HepG2 (cell line): ENCODE data around the gene RUSF1. TPM values are rescaled to one million over a fixed set of nuclear protein-coding genes. Genes with fewer than 3 reads are reported as not detected.
A peak's percentile ranks its signal among the peaks of the same experiment; 100 is the strongest.

Experiments
- ATAC-seq: fragments of 200-7000 bp; cut with Tn5 transposase; 3 replicates; pipeline ENCODE4 v1.9.1; 2020; ENCODE audit warnings: mild to moderate bottlenecking, moderate library complexity
- BruUV-seq: library from RNA; stranded (reverse); fragments of 400-500 nt; replicated peaks from 2 replicates; lab custom pipeline; 2021; lab: Mats Ljungman, UMichigan
- CTCF ChIA-PET: fragments of 300-600 bp; formaldehyde crosslinking; extraction: SDS; loops from one replicate; lab custom pipeline; 2021; ENCODE audit warnings: low total read pairs, inconsistent platforms, low intra/inter-chr PET ratio; lab: Yijun Ruan, JAX
- POLR2A ChIA-PET: fragments of 350-600 bp; sonication (Branson Sonifier 250); formaldehyde crosslinking; loops from one replicate; lab custom pipeline; 2020; ENCODE audit warnings: antibody characterized with exemption, inconsistent platforms; lab: Yijun Ruan, JAX
- DNase-seq: peaks from one replicate; pipeline ENCODE4 v3.0.0-alpha.2; 2015; ENCODE audit warnings: low spot score
- FAIRE-seq: peaks from 3 replicates; lab custom pipeline; 2011; peaks lifted over from hg19 to GRCh38; lab: Jason Lieb, UNC
- H2AFZ ChIP-seq: one replicate; pipeline ENCODE4 v1.6.1; 2011; ENCODE audit warnings: low read length, inconsistent platforms
- H3K27ac ChIP-seq: fragments of 300-600 bp; 3 replicates; pipeline ENCODE4 v1.8.0; 2011; ENCODE audit warnings: mixed run types, mild to moderate bottlenecking, mixed read lengths, low read length, inconsistent platforms; ENCODE audit not compliant: insufficient read depth; ENCODE audit errors: extremely low read length
- H3K27me3 ChIP-seq, 2 experiments: fragments of 200-600 bp in 1 of 2; 2 replicates in 1 of 2; 3 replicates in 1 of 2; pipeline versions ENCODE4 v1.6.0 to v1.8.0; 2011; ENCODE audit warnings: low read length in 2 of 2, mild to moderate bottlenecking in 2 of 2, moderate library complexity in 2 of 2, inconsistent platforms in 1 of 2; ENCODE audit not compliant: insufficient read depth in 2 of 2, control insufficient read depth in 1 of 2
- H3K36me3 ChIP-seq, 2 experiments: fragments of 200-600 bp in 1 of 2; replicated peaks in 1 of 2; 2 replicates in 1 of 2; 3 replicates in 1 of 2; pipeline versions ENCODE4 v1.5.1 to v1.8.0; 2011; ENCODE audit warnings: low read length in 2 of 2, inconsistent platforms in 1 of 2; ENCODE audit not compliant: insufficient read depth in 2 of 2, control insufficient read depth in 1 of 2
- H3K4me1 ChIP-seq: 2 replicates; pipeline ENCODE4 v1.5.1; 2012; ENCODE audit warnings: low read length, inconsistent platforms; ENCODE audit not compliant: insufficient read depth
- H3K4me2 ChIP-seq: 2 replicates; pipeline ENCODE4 v1.6.0; 2011; ENCODE audit warnings: low read depth, low read length, inconsistent platforms
- H3K4me3 ChIP-seq, 3 experiments: fragments of 200-600 bp in 1 of 3; sonication (generic), shearing (Covaris generic) in 1 of 3; replicated peaks in 1 of 3; 2 replicates each; pipeline ENCODE4 v1.5.1; 2011 to 2016; ENCODE audit warnings: low read length in 3 of 3, inconsistent platforms in 2 of 3, low read depth in 2 of 3, mild to moderate bottlenecking in 2 of 3, control low read depth in 1 of 3, mixed read lengths in 1 of 3; ENCODE audit not compliant: insufficient read depth in 1 of 3
- H3K79me2 ChIP-seq: one replicate; pipeline ENCODE4 v1.6.1; 2011; ENCODE audit warnings: low read length, inconsistent platforms; ENCODE audit not compliant: insufficient read depth
- H3K9ac ChIP-seq: 2 replicates; pipeline ENCODE4 v1.6.0; 2011; ENCODE audit warnings: mild to moderate bottlenecking, low read depth, low read length, inconsistent platforms; ENCODE audit not compliant: insufficient read depth
- H3K9me3 ChIP-seq: 2 replicates; pipeline ENCODE4 v1.5.1; 2012; ENCODE audit warnings: mild to moderate bottlenecking, low read length
- H4K20me1 ChIP-seq: 2 replicates; pipeline ENCODE4 v1.6.0; 2011; ENCODE audit warnings: inconsistent platforms, mild to moderate bottlenecking, low read length, moderate library complexity; ENCODE audit not compliant: insufficient read depth
- BORCS8-MEF2B ChIP-seq: sonication (generic); formaldehyde crosslinking; IDR thresholded peaks from 2 replicates; pipeline ENCODE4 v1.8.0; 2022; ENCODE audit warnings: mild to moderate bottlenecking, missing genetic modification reagents
- HMG20B ChIP-seq: conservative IDR thresholded peaks from 2 replicates; pipeline ENCODE4 v1.6.1; 2016; ENCODE audit warnings: missing genetic modification reagents, missing compliant biosample characterization
- HNF4A ChIP-seq: sonication (generic); formaldehyde crosslinking; IDR thresholded peaks from 2 replicates; pipeline ENCODE4 v1.4.0; 2020; ENCODE audit warnings: missing genetic modification reagents
- KDM4B ChIP-seq: sonication (generic); formaldehyde crosslinking; IDR thresholded peaks from 2 replicates; pipeline ENCODE4 v1.4.0; 2020; ENCODE audit warnings: missing genetic modification reagents
- MATR3 ChIP-seq: sonication (generic); formaldehyde crosslinking; IDR thresholded peaks from 2 replicates; pipeline ENCODE4 v1.4.0; 2020; ENCODE audit warnings: missing genetic modification reagents
- MED8 ChIP-seq: sonication (generic); formaldehyde crosslinking; IDR thresholded peaks from 2 replicates; pipeline ENCODE4 v1.8.1; 2023; ENCODE audit warnings: mild to moderate bottlenecking, missing genetic modification reagents; ENCODE audit not compliant: insufficient replicate concordance
- RFX3 ChIP-seq: IDR thresholded peaks from 2 replicates; pipeline ENCODE4 v1.6.1; 2016; ENCODE audit warnings: missing biosample characterization, missing genetic modification reagents
- SRSF1 ChIP-seq: fragments of 200-400 bp; formaldehyde crosslinking; optimal IDR thresholded peaks from 2 replicates; pipeline ENCODE3; 2017; ENCODE audit warnings: mild to moderate bottlenecking, low read depth, low read length, moderate library complexity
- TARDBP ChIP-seq: sonication (generic); formaldehyde crosslinking; IDR thresholded peaks from 2 replicates; pipeline ENCODE4 v1.8.0; 2022; ENCODE audit warnings: mild to moderate bottlenecking, missing genetic modification reagents
- ZBTB38 ChIP-seq: sonication (generic); formaldehyde crosslinking; IDR thresholded peaks from 2 replicates; pipeline ENCODE4 v1.5.1; 2020; ENCODE audit warnings: mild to moderate bottlenecking, missing genetic modification reagents
- ZNF235 ChIP-seq: sonication (generic); formaldehyde crosslinking; IDR thresholded peaks from 2 replicates; pipeline ENCODE4 v1.8.1; 2023; ENCODE audit warnings: mild to moderate bottlenecking, missing genetic modification reagents, borderline replicate concordance
- ZNF253 ChIP-seq: sonication (generic); formaldehyde crosslinking; IDR thresholded peaks from 2 replicates; pipeline ENCODE4 v1.8.0; 2022; ENCODE audit warnings: mild to moderate bottlenecking, missing genetic modification reagents, borderline replicate concordance
- WGBS: methylation state at CpG from one replicate; pipeline ENCODE4 v1.1.6; 2017; ENCODE audit warnings: low lambda C conversion rate; 5-methylcytosine and 5-hydroxymethylcytosine counted together
- in situ Hi-C: cut with HindIII; loops from 2 replicates; pipeline ENCODE4 v1.10.0; 2017; ENCODE audit warnings: low pct_unique_long_range_greater_than_20kb; ENCODE audit not compliant: extremely low pct_ligation_motif_present
- intact Hi-C: fragments of 100-400 bp; cut with micrococcal nuclease; formaldehyde crosslinking; loops from one replicate; pipeline ENCODE4 v1.10.0; 2022; ENCODE audit not compliant: unreplicated experiment
- polyA plus RNA-seq, 8 experiments: library from polyadenylated mRNA; depleted of rRNA in 3 of 8; stranded (reverse) in 7 of 8; unstranded in 1 of 8; fragments of >200 nt; fragmentation: Illumina TruSeq in 4 of 8; extraction: Trizol in 4 of 8; gene quantifications; 2 replicates each; pipeline versions ENCODE4 v1.2.1 to v1.2.3, GENCODE V29; 2011 to 2016; ENCODE audit warnings: low read depth in 4 of 8, missing spikeins in 1 of 8, mixed read lengths in 1 of 8; ENCODE audit not compliant: insufficient read depth in 1 of 8
- total RNA-seq, 5 experiments: library from RNA; depleted of rRNA; stranded (reverse); fragments of >200 nt; fragmentation: Illumina TruSeq; extraction: Trizol; gene quantifications; 2 replicates each; pipeline ENCODE4 v1.2.3, GENCODE V29; 2016; ENCODE audit warnings: low read depth in 1 of 5
- TF ChIP-seq, protein P1 (sequence below): sonication (generic); formaldehyde crosslinking; IDR thresholded peaks from 2 replicates; pipeline ENCODE4 v1.8.1; 2023; ENCODE audit warnings: mild to moderate bottlenecking, missing genetic modification reagents
- TF ChIP-seq, protein P2 (sequence below): sonication (generic); formaldehyde crosslinking; IDR thresholded peaks from 2 replicates; pipeline ENCODE4 v1.4.0; 2020; ENCODE audit warnings: missing genetic modification reagents, borderline replicate concordance
- TF ChIP-seq, protein P3 (sequence below): sonication (generic); IDR thresholded peaks from 2 replicates; pipeline ENCODE4 v1.6.1; 2016; ENCODE audit warnings: low read depth, borderline replicate concordance
- TF ChIP-seq, protein P4 (sequence below): sonication (generic); formaldehyde crosslinking; IDR thresholded peaks from 2 replicates; pipeline ENCODE4 v1.4.0; 2020; ENCODE audit warnings: missing genetic modification reagents

RUSF1 gene
- total and polyA plus RNA-seq, 2 of the 13 experiments (the other 11 are each of a cell fraction or from before 2014, with no cell fraction given): 40.8 to 50.2 TPM

DNA sequence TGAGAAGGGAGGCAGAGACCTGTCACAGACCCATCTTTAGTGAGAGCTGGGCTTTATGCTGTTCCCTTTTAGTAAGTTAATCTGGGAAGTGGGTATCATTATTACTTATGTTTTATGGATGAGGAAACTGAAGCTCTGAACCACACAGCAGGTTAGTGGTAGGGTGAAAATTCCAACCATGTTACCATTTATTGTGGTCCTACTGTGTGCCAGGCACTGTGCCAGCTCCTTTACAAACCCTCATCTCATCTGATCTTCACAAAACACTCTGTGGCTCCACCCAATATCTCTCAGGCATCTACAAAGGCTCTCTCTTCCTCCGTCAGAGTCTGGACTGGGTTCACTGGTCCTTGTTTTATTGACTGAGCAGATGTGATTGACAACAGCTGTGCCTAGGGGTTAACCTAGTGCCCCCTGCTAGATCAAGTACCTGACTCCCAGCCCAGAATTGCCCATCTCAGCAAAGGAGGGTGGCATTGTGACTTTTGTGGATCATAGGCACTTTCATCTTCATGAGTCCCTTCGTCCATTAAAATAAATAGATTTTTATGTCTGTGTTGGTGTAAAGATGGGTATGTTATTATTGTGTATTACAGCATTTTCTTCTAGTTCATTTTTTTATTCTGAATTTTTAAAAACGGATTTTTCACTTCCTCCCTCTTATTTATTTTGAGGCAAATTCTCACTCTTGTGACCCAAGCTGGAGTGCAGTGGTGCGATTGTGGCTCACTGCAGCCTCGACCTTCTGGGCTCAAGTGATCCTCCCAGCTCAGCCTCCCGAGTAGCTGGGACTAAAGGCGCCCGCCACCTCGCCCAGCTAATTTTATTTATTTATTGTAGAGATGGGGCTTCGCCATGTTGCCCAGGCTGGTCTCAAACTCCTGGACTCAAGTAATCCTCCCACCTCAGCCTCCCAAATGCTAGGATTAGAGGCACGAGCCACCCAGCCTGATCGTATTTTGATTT, 33.1 kb downstream of the RUSF1 start:
- Histone ChIP-seq H3K36me3 (no peaks in the 10 kb centered on the region), H3K79me2 (no peaks in the 10 kb centered on the region), H2AFZ (no peak overlapping the region), H3K27me3 (peaks cover 0 to 11% of the 10 kb centered on the region in 2 experiments; a peak in 1 of 5 replicates), H4K20me1 (no peaks in the 10 kb centered on the region), H3K4me2 (no peak overlapping the region), H3K27ac (no peak overlapping the region), H3K9ac (no peak overlapping the region), H3K4me3 (no peak overlapping the region), H3K4me1 (peaks cover 71% of the 10 kb centered on the region), H3K9me3 (no peaks in the 10 kb centered on the region)
- in situ Hi-C loops (no loop called here), intact Hi-C loops (loop anchor here (5.0 kb wide), 1 partner anchor 222 kb away; no protein-coding TSS in a partner anchor)
- FAIRE-seq (no peak), DNase-seq (no peak), ATAC-seq (no peak)
- CTCF ChIA-PET: no interaction called here
- POLR2A ChIA-PET: interaction anchor here (1.3 to 5.0 kb wide), 2 partner anchors 12 to 16 kb away, joined by 3 to 110 read pairs; partner anchors contain the start of gene ARMC5
- 81% methylated on average over 12 of the region's 12 CpGs for WGBS
- no TSS peak for BruUV-seq
- TF ChIP-seq HNF4A (CRISPR knock-in tag) (peak; percentile 26; the same call in 1 of the 2 replicates), KDM4B (no peak), ZNF235 (CRISPR knock-in tag) (no peak), RFX3 (CRISPR knock-in tag) (no peak), MATR3 (no peak), HMG20B (CRISPR knock-in tag) (no peak), TARDBP (CRISPR knock-in tag) (no peak), ZBTB38 (CRISPR knock-in tag) (no peak), MED8 (no peak), SRSF1 (no peak), BORCS8-MEF2B (no peak), ZNF253 (CRISPR knock-in tag) (no peak)
- TF ChIP-seq, protein P1, sequence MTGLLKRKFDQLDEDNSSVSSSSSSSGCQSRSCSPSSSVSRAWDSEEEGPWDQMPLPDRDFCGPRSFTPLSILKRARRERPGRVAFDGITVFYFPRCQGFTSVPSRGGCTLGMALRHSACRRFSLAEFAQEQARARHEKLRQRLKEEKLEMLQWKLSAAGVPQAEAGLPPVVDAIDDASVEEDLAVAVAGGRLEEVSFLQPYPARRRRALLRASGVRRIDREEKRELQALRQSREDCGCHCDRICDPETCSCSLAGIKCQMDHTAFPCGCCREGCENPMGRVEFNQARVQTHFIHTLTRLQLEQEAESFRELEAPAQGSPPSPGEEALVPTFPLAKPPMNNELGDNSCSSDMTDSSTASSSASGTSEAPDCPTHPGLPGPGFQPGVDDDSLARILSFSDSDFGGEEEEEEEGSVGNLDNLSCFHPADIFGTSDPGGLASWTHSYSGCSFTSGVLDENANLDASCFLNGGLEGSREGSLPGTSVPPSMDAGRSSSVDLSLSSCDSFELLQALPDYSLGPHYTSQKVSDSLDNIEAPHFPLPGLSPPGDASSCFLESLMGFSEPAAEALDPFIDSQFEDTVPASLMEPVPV (CRISPR knock-in tag): no peak
- TF ChIP-seq, protein P2, sequence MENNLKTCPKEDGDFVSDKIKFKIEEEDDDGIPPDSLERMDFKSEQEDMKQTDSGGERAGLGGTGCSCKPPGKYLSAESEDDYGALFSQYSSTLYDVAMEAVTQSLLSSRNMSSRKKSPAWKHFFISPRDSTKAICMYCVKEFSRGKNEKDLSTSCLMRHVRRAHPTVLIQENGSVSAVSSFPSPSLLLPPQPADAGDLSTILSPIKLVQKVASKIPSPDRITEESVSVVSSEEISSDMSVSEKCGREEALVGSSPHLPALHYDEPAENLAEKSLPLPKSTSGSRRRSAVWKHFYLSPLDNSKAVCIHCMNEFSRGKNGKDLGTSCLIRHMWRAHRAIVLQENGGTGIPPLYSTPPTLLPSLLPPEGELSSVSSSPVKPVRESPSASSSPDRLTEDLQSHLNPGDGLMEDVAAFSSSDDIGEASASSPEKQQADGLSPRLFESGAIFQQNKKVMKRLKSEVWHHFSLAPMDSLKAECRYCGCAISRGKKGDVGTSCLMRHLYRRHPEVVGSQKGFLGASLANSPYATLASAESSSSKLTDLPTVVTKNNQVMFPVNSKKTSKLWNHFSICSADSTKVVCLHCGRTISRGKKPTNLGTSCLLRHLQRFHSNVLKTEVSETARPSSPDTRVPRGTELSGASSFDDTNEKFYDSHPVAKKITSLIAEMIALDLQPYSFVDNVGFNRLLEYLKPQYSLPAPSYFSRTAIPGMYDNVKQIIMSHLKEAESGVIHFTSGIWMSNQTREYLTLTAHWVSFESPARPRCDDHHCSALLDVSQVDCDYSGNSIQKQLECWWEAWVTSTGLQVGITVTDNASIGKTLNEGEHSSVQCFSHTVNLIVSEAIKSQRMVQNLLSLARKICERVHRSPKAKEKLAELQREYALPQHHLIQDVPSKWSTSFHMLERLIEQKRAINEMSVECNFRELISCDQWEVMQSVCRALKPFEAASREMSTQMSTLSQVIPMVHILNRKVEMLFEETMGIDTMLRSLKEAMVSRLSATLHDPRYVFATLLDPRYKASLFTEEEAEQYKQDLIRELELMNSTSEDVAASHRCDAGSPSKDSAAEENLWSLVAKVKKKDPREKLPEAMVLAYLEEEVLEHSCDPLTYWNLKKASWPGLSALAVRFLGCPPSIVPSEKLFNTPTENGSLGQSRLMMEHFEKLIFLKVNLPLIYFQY (CRISPR knock-in tag): no peak
- TF ChIP-seq, protein P3, sequence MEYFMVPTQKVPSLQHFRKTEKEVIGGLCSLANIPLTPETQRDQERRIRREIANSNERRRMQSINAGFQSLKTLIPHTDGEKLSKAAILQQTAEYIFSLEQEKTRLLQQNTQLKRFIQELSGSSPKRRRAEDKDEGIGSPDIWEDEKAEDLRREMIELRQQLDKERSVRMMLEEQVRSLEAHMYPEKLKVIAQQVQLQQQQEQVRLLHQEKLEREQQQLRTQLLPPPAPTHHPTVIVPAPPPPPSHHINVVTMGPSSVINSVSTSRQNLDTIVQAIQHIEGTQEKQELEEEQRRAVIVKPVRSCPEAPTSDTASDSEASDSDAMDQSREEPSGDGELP: 0 out of 2 replicates have a peak, but pooled peaks have one; percentile 24
- TF ChIP-seq, protein P4, sequence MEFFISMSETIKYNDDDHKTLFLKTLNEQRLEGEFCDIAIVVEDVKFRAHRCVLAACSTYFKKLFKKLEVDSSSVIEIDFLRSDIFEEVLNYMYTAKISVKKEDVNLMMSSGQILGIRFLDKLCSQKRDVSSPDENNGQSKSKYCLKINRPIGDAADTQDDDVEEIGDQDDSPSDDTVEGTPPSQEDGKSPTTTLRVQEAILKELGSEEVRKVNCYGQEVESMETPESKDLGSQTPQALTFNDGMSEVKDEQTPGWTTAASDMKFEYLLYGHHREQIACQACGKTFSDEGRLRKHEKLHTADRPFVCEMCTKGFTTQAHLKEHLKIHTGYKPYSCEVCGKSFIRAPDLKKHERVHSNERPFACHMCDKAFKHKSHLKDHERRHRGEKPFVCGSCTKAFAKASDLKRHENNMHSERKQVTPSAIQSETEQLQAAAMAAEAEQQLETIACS: no peak
